Heart left ventricle (tissue), 13 donors: ENCODE measurements around the gene SLC13A4.

ENCODE experiments used
- POLR2A ChIP-seq, 2 donors: fragments of 450-650 bp; IDR thresholded peaks; one replicate each; pipeline ENCODE4 v1.6.1; 2017; ENCODE audit warnings: antibody characterized with exemption in 2 of 2, mild to moderate bottlenecking in 2 of 2, moderate library complexity in 2 of 2
- TF ChIP-seq, protein P1 (sequence below), 12 donors: fragments of 200-600 bp; sonication (generic) in 4 of 12; IDR thresholded peaks; one replicate each; pipeline versions ENCODE4 v1.5.0 to v1.8.0; 2018 to 2022; ENCODE audit warnings: antibody characterized with exemption in 12 of 12, mild to moderate bottlenecking in 5 of 12
- donor health status: ischemic (EF 13 %, LVEDD 7.1; RV severe dilation, severe dysfunction).
- donor health status: DM: no; HTN: yes; CAD: no.
- donor health status: DM: no; HTN: no; CAD: no.
- donor health status: ischemic (EF 25% LVEDD 6.9; RV normal size, moderate dysfunction).
- donor health status: ischemic (EF 25% LVEDD 5.7; RV mildly dilated, moderate dysfunction).
- donor health status: ischemic (EF 35%, LVEDD 5.7; RV mildly dilated, moderate dysfunction).
- donor health status: nonischemic (EF 11% LVEDD 7.7; RV severe dilation, severe dysfunction).
- donor health status: DM: yes; HTN: yes; CAD: no.
- donor health status: PGD.
- donor health status: ischemic (EF 29% LVEDD 5.4; RV normal size, mild dysfunction).
- donor health status: nonischemic (EF 23%, LVEDD 6.1; RV moderate dilation, normal function).

GRCh38 chr7:135768064-135768463 is 40.1 kb upstream of the SLC13A4 start:
- TF ChIP-seq, protein P1, sequence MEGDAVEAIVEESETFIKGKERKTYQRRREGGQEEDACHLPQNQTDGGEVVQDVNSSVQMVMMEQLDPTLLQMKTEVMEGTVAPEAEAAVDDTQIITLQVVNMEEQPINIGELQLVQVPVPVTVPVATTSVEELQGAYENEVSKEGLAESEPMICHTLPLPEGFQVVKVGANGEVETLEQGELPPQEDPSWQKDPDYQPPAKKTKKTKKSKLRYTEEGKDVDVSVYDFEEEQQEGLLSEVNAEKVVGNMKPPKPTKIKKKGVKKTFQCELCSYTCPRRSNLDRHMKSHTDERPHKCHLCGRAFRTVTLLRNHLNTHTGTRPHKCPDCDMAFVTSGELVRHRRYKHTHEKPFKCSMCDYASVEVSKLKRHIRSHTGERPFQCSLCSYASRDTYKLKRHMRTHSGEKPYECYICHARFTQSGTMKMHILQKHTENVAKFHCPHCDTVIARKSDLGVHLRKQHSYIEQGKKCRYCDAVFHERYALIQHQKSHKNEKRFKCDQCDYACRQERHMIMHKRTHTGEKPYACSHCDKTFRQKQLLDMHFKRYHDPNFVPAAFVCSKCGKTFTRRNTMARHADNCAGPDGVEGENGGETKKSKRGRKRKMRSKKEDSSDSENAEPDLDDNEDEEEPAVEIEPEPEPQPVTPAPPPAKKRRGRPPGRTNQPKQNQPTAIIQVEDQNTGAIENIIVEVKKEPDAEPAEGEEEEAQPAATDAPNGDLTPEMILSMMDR (IDR thresholded peaks at IDR 0.05), result no peak
- no peak for TF ChIP-seq POLR2A (IDR thresholded peaks at IDR 0.05)
